VCaP (cell line): ENCODE results near the gene KAZALD1.

Experiments
- H3K27ac ChIP-seq: fragments of 450-650 bp; 2 replicates; pipeline ENCODE4 v1.5.1; 2017
- TF ChIP-seq, protein P1 (sequence below): fragments of 450-650 bp; conservative IDR thresholded peaks from 2 replicates; pipeline ENCODE4 v1.5.1; 2017; ENCODE audit warnings: mild to moderate bottlenecking, moderate library complexity

The KAZALD1 gene

DNA sequence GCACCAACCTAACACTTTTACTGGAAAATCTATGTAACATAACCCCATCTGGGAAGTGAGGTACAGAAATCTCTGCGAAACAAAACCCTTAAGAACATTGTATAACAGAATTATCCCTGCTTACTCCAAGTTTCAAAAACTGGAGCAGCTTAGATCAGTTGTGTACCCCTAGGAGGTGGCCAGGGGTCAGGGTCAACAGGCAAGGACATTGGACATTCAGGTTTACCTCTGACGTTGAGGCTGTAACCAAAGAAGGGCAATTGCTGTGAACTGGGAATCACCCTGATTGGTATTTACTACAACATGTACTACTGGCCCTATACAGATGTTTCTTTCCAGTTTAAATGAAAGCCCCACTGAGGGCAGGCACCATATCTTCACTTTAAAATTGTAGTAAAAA is 17.7 kb upstream of the KAZALD1 start:
- TF ChIP-seq, protein P1, sequence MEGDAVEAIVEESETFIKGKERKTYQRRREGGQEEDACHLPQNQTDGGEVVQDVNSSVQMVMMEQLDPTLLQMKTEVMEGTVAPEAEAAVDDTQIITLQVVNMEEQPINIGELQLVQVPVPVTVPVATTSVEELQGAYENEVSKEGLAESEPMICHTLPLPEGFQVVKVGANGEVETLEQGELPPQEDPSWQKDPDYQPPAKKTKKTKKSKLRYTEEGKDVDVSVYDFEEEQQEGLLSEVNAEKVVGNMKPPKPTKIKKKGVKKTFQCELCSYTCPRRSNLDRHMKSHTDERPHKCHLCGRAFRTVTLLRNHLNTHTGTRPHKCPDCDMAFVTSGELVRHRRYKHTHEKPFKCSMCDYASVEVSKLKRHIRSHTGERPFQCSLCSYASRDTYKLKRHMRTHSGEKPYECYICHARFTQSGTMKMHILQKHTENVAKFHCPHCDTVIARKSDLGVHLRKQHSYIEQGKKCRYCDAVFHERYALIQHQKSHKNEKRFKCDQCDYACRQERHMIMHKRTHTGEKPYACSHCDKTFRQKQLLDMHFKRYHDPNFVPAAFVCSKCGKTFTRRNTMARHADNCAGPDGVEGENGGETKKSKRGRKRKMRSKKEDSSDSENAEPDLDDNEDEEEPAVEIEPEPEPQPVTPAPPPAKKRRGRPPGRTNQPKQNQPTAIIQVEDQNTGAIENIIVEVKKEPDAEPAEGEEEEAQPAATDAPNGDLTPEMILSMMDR: no peak
- peak overlapping the region; percentile 95 for H3K27ac ChIP-seq

DNA sequence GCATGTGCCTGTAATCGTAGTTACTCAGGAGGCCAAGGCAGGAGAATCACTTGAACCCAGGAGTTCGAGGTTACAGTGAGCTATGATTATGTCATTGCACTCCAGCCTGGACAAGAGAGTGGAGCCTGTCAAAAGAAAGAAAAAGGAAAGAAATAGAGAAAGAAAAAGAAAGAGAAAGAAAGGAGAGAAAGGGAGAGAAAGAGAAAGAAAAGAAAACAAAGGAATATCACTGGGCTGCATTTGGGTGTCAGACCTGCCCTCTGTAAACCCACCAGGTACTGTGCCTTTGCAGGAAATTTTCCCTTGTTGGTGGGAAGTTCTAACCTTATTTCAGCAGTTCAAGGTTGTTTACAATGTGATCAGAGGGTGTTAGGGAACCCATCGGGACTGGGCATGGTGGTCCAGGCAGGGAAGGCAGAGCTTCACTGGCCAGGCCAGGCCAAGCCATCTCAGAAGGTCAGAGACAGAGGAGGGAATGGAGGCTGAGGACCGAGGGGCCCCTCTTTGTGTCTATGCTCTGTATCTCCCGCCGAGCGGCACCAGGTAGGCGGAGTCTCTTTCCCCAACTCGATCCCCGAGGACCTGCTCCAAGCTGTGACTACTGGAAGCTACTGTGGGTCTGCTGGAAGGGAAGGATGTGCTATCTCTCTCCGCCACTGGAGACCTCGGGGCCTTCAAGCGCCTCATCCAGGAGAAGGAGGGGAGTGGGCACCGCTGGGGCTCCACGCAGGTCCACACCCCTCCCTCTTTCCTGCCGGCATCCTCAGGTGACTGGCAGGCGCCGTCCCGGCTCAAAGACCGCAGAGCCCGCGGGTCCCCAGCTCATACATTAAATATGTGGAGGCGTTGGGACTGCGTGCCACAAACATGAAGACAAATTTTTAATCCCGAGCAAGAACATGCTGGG is 15.2 kb upstream of the KAZALD1 start:
- no peak overlapping the region for H3K27ac ChIP-seq
- TF ChIP-seq, protein P1: no peak

DNA sequence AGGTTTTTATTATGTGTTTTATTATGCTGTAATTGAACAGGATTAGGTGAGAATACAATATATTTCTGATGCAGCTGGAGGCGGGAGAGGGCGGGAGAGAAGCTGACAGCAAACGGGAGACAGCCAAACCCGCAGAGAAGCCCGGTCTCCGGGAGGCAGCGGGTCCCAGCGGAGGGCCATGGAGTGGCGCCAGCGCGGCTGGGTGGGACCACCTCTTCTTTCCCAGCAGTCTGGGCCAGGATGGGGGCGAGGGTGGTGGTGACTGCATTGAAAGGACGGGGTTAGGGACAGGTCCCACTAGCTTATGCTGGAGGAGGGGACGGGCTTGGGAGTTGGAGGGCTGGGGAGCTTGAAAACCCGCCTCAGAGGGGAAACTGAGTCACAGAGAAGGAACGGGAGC is 14.5 kb upstream of the KAZALD1 start:
- TF ChIP-seq, protein P1: no peak
- H3K27ac ChIP-seq: no peak overlapping the region

DNA sequence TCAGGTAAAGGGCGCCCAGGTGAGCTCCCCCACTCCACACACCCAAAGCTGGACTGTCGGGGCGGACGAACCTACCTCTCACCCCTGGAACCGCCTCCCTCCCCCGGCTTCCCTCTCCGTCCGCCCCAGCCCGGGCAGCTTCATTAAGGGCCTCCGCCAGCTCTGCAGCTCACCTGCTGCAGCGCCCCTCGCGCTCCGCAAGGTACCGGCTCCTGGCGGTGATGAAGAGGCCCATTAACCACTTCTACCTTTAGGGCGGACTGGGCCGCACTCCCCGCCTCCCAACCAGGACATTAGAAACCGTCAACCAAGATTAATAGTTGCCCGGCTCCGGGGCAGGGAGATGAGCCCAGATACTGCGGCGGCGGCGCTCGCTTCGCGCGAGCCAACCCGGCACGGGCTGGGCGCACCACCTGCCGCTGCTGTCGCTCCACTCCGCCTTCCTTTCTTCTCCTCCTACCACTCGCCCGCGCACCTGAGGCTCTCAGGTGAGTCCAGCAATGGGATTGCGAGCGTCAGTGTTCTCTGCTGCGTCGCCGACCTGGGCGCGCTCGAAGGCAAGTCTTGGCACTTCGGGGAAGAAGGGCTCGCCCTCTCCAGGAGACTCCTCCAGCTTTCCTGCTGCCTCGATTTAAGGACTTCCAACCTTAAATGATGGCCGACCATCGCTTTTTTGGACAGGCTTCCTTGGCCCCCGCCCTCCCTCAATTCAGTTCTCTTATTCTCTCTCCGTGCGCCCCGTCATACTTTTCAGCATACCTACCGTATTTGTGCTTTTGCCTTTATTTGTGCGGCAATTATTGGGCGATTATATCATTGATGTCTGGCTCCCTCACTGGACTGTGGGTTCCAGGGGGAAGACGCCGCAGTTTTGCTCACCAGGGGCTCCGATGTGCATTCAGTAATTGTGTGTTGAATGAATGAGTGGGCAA is 13.6 kb upstream of the KAZALD1 start:
- TF ChIP-seq, protein P1: no peak

DNA sequence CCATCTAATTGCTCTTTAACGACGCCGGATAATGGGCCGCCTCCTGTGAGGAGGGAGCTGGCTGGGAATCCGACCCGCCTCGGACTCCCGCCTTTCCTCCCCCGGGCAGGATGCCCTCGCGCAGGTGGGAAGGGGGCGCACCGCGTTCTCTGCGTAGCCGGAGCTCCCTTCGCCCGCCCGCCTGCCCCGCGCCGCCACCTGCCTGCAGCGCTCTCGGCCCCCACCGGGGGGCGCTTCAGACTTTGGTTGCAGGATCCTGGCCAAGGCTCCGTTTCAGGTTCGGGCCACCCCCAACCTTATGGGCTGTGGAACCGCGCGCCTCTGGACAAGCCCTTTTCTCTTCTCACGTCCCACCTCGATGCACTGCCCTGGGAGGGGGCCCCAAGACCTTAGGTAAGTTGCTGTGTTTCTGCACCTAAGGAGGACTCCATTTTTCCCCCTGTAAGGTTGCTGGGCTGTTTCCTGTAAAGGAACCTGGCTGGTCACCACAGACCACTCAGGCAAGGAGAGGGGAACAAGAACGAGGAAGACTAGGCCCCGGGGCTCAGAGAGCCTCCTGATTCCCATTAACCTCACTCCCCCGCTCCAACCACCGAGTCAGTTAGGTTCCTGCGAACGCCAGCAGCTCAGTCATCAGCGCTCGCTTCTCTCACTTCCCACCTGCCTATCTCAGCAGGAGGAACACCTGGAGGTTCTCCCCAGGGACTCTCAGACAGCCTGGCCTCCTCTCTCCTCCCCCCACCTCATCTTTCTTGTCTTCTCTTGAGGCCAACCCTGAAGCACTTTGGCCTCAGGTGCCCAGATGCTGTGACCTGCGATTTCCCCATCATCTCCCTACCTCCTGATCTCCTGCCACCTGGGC is 11.3 kb upstream of the KAZALD1 start:
- H3K27ac ChIP-seq: no peak overlapping the region; the same call in 1 of the 2 replicates
- TF ChIP-seq, protein P1: peak; percentile 87

More for the DNA sequence above, 13.6 kb upstream of the KAZALD1 start:
- H3K27ac ChIP-seq: no peak overlapping the region

DNA sequence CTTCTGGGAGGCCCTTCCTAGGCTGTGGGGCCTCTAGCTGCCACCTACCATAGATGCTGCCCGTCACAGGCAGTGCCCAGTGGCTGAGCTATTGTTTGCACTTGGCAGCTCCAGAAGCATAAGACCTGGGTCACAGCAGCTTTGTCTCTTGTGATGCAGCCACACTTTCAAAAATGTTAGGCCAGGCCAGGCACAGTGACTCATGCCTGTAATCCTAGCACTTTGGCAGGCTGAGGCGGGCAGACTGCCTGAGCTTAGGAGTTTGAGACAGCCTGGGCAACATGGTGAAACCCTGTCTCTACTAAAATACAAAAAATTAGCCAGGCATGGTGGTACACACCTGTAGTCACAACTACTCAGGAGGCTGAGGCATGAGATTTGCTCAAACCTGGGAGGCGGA is 9.5 kb upstream of the KAZALD1 start:
- TF ChIP-seq, protein P1: no peak
- no peak overlapping the region for H3K27ac ChIP-seq
